Muscle of arm (tissue), 12 donors: ENCODE measurements around the gene LYPD3. TPM values are rescaled to one million over a fixed set of nuclear protein-coding genes. Genes with fewer than 3 reads are reported as not detected.

Experiments
- DNase-seq: peaks from one replicate; pipeline ENCODE4 v3.0.0-alpha.2; 2013
- polyA plus RNA-seq, 12 donors: library from polyadenylated mRNA; unstranded; fragments of 120-200 nt; gene quantifications; one replicate each; pipeline ENCODE4 v1.2.1, GENCODE V29; 2013; ENCODE audit not compliant: insufficient read length in 12 of 12

The LYPD3 gene
- polyA plus RNA-seq, 12 donors, result 0.26 to 88.2 (median 0.73) TPM; not detected in 2

DNA sequence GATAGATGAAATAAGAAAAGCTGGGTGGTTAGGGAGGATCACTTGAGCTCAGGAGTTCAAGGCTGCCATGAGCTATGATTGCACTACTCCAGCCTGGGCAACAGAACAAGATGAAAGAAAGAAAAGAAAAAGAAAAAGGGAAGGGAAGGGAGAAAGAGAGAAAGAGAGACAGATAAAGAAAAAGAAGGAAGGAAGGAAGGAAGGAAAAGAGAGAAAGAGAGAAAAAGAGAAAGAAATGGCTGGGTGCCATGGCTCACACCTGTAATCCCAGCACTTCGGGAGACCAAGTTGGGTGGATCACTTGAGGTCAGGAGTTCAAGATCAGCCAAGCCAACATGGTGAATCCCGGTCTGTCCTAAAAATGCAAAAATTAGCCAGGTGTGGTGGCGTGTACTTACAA, 29.6 kb downstream of the LYPD3 start:
- DNase-seq, result no peak

DNA sequence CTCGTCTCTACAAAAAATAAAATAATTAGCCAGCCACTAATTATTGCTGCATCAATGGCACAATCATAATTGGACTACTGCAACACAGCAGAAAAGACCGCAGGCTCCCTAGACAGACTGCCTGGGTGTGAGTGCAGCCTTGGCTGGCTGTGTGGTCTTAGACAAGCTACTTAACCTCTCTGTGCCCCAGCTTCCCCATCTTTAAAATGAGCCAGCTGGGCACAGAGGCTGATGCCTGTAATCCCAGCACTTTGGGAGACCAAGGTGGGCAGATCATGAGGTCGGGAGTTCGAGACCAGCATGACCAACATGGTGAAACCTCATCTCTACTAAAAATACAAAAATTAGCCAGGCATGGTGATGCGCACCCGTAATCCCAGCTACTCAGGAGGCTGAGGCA, 31.7 kb downstream of the LYPD3 start:
- no peak for DNase-seq

DNA sequence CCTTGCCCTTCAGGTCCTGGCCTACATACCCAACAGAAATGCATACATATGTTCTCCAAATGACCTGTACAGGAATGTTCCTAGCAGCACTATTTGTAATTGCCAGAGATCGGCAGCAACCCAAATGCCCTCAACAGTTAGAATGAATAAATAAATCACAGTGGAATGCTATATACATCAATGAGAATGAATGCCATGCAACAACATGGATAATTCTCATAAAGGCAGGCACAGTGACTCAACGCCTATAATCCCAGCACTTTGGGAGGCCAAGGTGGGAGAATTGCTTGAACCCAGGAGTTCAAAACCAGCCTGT, 32.1 kb downstream of the LYPD3 start:
- DNase-seq, result no peak

DNA sequence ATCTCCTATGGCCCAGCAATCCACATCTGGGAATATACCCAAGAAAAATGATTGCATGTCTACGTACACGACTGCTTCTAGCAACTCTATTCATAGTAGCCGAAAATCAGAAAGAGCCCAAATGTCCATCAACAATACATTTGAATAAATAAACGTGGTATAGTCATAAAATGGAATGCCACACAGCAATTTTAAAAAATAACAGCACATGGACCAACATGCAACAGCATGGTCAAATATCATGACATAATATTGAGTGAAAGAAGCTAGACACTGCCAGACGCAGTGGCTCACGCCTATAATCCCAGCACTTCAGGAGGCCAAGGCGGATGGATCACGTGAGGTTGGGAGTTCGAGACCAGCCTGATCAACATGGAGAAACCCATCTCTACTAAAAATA, 34.4 kb downstream of the LYPD3 start:
- DNase-seq, result no peak

- no peak for DNase-seq
These were observed 35.2 kb downstream of the LYPD3 start for GRCh38 chr19:43430142-43430710.

- no peak for DNase-seq
These were observed 36.0 kb downstream of the LYPD3 start for GRCh38 chr19:43429395-43429794.

DNA sequence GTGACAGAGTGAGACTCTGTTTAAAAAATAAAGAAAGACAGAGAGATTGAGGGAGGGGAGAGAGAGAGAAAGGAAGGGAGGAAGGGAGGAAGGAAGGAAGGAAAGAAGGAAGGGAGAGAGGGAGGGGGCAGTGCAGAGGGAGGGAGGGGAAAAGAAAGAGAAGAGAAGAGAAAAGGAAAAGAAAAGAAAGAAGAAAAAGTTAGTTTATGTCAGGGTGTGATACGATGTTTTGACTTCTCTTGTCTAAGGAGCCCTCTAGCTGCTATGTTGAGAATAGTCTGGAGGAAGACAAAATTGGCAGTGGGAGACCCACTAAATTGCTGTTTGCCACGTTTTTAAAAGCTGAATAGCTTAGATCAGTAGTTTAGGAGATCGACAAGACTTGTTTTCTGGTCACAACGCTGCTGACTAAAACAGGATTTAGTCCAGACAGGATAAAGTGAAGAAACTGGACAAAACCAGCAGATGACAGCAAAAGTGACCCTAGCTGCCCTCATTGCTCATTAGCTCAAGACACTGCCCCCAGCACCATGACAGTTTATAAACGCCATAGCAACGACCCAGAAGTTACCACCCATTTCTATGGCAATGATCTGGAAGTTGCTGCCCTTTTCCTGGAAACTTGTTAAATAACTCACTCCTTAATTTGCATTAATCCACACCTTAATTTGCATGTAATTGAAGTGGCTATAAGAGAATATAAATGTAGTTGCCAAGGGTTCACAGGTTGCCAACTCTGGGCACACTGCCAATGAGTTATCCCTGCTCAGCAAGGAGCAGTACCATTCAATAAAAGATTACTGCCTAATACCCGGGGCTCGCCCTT, 39.6 kb downstream of the LYPD3 start:
- DNase-seq, result no peak

DNA sequence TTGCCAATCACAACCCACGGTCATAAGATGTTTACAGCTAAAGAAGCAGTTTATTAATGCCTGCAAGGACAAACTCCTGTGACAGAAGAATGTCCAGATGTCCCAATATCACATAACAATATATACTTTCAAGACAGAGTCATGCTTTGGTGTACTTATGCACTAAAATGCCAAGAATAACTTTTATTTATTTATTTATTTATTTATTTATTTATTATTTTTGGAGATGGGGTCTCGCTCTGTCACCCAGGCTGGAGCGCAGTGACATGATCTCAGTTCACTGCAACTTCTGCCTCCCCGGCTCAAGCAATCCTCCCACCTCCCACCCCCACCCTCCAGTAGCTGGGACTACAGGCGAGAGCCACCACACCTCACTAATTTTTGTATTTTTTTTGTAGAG, 41.6 kb downstream of the LYPD3 start:
- no peak for DNase-seq

- no peak for DNase-seq
These were observed 42.7 kb downstream of the LYPD3 start for GRCh38 chr19:43422689-43423066.

DNA sequence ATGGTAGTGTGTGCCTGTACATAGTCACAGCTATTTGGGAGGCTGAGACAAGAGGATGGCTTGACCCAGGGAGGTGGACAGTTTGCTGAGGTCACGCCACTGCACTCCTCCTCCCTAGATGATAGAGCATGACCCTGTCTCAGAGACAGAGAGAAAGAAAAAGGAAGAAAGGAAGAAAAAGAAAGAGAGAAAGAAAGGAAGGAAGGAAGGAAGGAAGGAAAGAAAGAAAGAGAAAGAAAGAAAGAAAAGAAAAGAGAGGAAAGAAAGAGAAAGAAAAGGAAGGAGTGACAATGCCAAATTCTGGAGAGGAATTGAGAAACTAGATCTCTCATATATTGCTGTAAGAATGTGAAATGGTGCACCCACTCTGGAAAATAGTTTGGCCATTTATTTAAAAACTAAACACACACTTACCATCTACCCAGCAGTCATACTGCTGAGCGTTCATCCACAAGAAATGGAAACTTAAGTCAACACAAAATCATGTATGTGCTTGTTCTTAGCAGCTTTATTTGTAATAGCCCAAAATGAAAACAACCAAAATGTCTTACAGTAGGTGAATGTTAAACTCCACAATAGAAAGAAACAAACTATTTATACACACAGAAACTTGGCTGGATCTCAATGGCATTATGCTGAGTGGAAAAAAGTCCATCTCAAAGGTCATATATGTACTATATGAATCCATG, 43.3 kb downstream of the LYPD3 start:
- no peak for DNase-seq

DNA sequence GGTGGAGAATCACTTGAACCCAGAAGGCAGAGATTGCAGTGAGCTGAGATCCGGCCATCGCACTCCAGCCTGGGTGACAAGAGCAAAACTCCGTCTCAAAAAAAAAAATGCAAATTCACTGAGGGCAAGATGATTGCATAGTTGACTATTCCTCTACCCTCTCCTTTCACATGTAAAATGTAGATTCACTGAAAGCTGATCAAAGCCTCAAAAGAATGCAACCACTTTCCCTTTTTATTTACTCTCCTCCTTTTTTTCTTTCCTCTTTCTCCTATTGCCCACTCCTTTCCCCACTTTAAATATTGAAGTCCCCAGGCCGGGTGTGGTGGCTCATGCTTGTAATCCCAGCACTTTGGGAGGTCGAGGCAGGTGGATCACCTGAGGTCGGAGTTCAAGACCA, 44.5 kb downstream of the LYPD3 start:
- DNase-seq, result no peak

GRCh38 chr19:43416951-43417623, 48.3 kb downstream of the LYPD3 start:
- no peak for DNase-seq

DNA sequence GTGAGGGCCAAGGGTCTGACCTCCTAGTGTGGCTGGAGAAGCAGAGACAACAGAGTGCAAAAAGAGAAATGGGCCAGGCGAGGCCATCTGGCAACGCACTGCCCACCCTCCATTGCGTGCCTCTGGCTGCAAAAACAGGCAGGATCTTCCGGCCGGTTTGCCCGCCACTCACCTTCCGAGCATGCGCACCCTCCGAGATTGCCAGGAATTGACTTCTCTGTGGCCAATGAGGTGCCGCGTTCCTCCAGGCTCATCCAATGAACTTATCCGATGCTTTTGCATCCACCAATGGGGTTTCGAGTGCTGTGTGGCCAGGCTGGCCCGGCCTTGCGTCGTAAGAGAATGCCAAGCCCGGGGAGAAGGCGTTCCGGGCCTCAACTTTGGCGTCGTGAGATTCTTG, 50.9 kb downstream of the LYPD3 start, which contains the start of gene TEX101:
TSS of gene TEX101 (plus strand) at position 337 of the 400 bp plus-strand sequence. CDS start 1,030 bp downstream, outside the sequence.
- no peak for DNase-seq

GRCh38 chr19:43412441-43412840, 53.0 kb downstream of the LYPD3 start:
- DNase-seq, result no peak

Other genes with a start within 250 kb of the LYPD3 start
- 1 to 10 TPM in 1 of 12 donors, under 1 TPM in 8, not detected in 3; 0.16 to 1.1 (median 0.46) TPM for gene PSG9, start 196.1 kb downstream of the LYPD3 start, polyA plus RNA-seq
- 1 to 10 TPM in 1 of 12 donors, under 1 TPM in 8, not detected in 3; 0.14 to 1.1 (median 0.30) TPM for gene CD177, start 111.9 kb downstream of the LYPD3 start, polyA plus RNA-seq
- under 1 TPM in 1 of 12 donors, not detected in 11; 0.15 TPM for gene TEX101, start 50.7 kb downstream of the LYPD3 start, polyA plus RNA-seq
- gene PHLDB3, start 39.1 kb upstream of the LYPD3 start, polyA plus RNA-seq, result 10 to 100 TPM in 1 of 12 donors, 1 to 10 TPM in 9, not detected in 2; 2.2 to 15.6 (median 4.0) TPM
- 10 to 100 TPM in 10 of 12 donors, 1 to 10 TPM in 1, not detected in 1; 9.7 to 50.2 (median 14.5) TPM for gene ETHE1, start 61.6 kb upstream of the LYPD3 start, polyA plus RNA-seq
- gene ZNF575, start 67.6 kb upstream of the LYPD3 start, polyA plus RNA-seq, result 10 to 100 TPM in 1 of 12 donors, 1 to 10 TPM in 10, not detected in 1; 1.5 to 12.8 (median 2.6) TPM
- gene XRCC1, start 109.9 kb upstream of the LYPD3 start, polyA plus RNA-seq, result 10 to 100 TPM in 11 of 12 donors, not detected in 1; 22.0 to 50.6 (median 30.6) TPM
- gene PINLYP, start 110.2 kb upstream of the LYPD3 start, polyA plus RNA-seq, result 10 to 100 TPM in 2 of 12 donors, 1 to 10 TPM in 8, not detected in 2; 3.2 to 11.7 (median 5.9) TPM
- gene IRGQ, start 130.5 kb upstream of the LYPD3 start, polyA plus RNA-seq, result 10 to 100 TPM in 11 of 12 donors, not detected in 1; 10.0 to 18.0 (median 13.6) TPM
- 10 to 100 TPM in 2 of 12 donors, 1 to 10 TPM in 8, not detected in 2; 7.2 to 11.6 (median 8.4) TPM for gene ZNF576, start 131.0 kb upstream of the LYPD3 start, polyA plus RNA-seq
- under 1 TPM in 10 of 12 donors, not detected in 2; 0.10 to 0.92 (median 0.45) TPM for gene SRRM5, start 146.5 kb upstream of the LYPD3 start, polyA plus RNA-seq
- 100 to 1,000 TPM in 1 of 12 donors, 10 to 100 TPM in 10, not detected in 1; 38.1 to 137 (median 42.6) TPM for gene ZNF428, start 154.0 kb upstream of the LYPD3 start, polyA plus RNA-seq
- 10 to 100 TPM in 4 of 12 donors, 1 to 10 TPM in 7, not detected in 1; 5.8 to 19.6 (median 9.2) TPM for gene CADM4, start 174.2 kb upstream of the LYPD3 start, polyA plus RNA-seq
- 10 to 100 TPM in 2 of 12 donors, 1 to 10 TPM in 9, not detected in 1; 3.7 to 16.5 (median 5.9) TPM for gene PLAUR, start 204.6 kb upstream of the LYPD3 start, polyA plus RNA-seq